ENCODE measurements around the gene LRRC14B. TPM values are rescaled to one million over a fixed set of nuclear protein-coding genes. Genes with fewer than 3 reads are reported as not detected.

Gene LRRC14B
- polyA plus RNA-seq, 1 donor (not counting 4 experiments of a cell fraction or from before 2014, with no cell fraction given) = not detected

GRCh38 chr5:179401-179800, 11.9 kb upstream of the LRRC14B start:
- no peaks in the 10 kb centered on the region for H3K9me3 ChIP-seq (ENCODE audit: control insufficient read depth, low read depth, low read length)
- H3K4me3 ChIP-seq (ENCODE audit: control insufficient read depth in 2 of 3, extremely low read depth in 1 of 3, insufficient read depth in 2 of 3, low read depth in 1 of 3, low read length in 3 of 3) = no peak overlapping the region
- no peak overlapping the region for H2AFZ ChIP-seq (ENCODE audit: control insufficient read depth, low read length)
- H4K20me1 ChIP-seq (ENCODE audit: control insufficient read depth, extremely low read depth, insufficient read depth, low read length) = no peaks in the 10 kb centered on the region
- H3K9ac ChIP-seq (ENCODE audit: control insufficient read depth, extremely low read depth, insufficient read depth, low read length) = no peak overlapping the region
- peaks cover 16% of the 10 kb centered on the region for H3K27me3 ChIP-seq (ENCODE audit: control insufficient read depth, extremely low read depth, insufficient read depth, low read length)
- no peaks in the 10 kb centered on the region for H3K4me1 ChIP-seq (ENCODE audit: control insufficient read depth, extremely low read depth, insufficient read depth, low read length)
- H3K79me2 ChIP-seq (ENCODE audit: control insufficient read depth, insufficient read depth, low read length) = no peaks in the 10 kb centered on the region
- FAIRE-seq (no peak), DNase-seq (ENCODE audit: low read depth, low spot score) (no peak)
- dilution Hi-C loops (cut with MboI; ENCODE audit: extremely low pct_ligation_motif_present, low sequenced_read_pairs) = no loop called here
- TF ChIP-seq, protein P1, sequence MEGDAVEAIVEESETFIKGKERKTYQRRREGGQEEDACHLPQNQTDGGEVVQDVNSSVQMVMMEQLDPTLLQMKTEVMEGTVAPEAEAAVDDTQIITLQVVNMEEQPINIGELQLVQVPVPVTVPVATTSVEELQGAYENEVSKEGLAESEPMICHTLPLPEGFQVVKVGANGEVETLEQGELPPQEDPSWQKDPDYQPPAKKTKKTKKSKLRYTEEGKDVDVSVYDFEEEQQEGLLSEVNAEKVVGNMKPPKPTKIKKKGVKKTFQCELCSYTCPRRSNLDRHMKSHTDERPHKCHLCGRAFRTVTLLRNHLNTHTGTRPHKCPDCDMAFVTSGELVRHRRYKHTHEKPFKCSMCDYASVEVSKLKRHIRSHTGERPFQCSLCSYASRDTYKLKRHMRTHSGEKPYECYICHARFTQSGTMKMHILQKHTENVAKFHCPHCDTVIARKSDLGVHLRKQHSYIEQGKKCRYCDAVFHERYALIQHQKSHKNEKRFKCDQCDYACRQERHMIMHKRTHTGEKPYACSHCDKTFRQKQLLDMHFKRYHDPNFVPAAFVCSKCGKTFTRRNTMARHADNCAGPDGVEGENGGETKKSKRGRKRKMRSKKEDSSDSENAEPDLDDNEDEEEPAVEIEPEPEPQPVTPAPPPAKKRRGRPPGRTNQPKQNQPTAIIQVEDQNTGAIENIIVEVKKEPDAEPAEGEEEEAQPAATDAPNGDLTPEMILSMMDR (optimal IDR thresholded peaks at IDR 0.05 in 1 of 3, IDR thresholded peaks at IDR 0.05 in 1 of 3, conservative IDR thresholded peaks at IDR 0.05 in 1 of 3; ENCODE audit: extremely low read depth in 1 of 3, insufficient read depth in 2 of 3, low read length in 3 of 3) = no peak
- no peak for TF ChIP-seq EZH2 (IDR thresholded peaks at IDR 0.05; ENCODE audit: low read length)
- no peaks in the 10 kb centered on the region for H3K9me1 ChIP-seq (ENCODE audit: control insufficient read depth, extremely low read depth, insufficient read depth, low read length)
- H3K4me2 ChIP-seq (ENCODE audit: control insufficient read depth, extremely low read depth, insufficient read depth, low read depth, low read length) = no peak overlapping the region
- no peaks in the 10 kb centered on the region for H3K36me3 ChIP-seq (ENCODE audit: control insufficient read depth in 2 of 2, extremely low read depth in 1 of 2, insufficient read depth in 2 of 2, low read length in 2 of 2)
- no peak overlapping the region for H3K27ac ChIP-seq (ENCODE audit: control insufficient read depth, insufficient read depth, low read length)

- dilution Hi-C loops (cut with MboI; ENCODE audit: extremely low pct_ligation_motif_present, low sequenced_read_pairs) = no loop called here
- H3K4me2 ChIP-seq (ENCODE audit: control insufficient read depth, extremely low read depth, insufficient read depth, low read depth, low read length) = no peak overlapping the region
- no peak overlapping the region for H2AFZ ChIP-seq (ENCODE audit: control insufficient read depth, low read length)
- no peak for DNase-seq (ENCODE audit: low read depth, low spot score)
- TF ChIP-seq EZH2 (IDR thresholded peaks at IDR 0.05; ENCODE audit: low read length) = no peak
- TF ChIP-seq, protein P1 (optimal IDR thresholded peaks at IDR 0.05 in 1 of 3, IDR thresholded peaks at IDR 0.05 in 1 of 3, conservative IDR thresholded peaks at IDR 0.05 in 1 of 3; ENCODE audit: extremely low read depth in 1 of 3, insufficient read depth in 2 of 3, low read length in 3 of 3) = no peak
- H3K9ac ChIP-seq (ENCODE audit: control insufficient read depth, extremely low read depth, insufficient read depth, low read length) = no peak overlapping the region
- H3K27ac ChIP-seq (ENCODE audit: control insufficient read depth, insufficient read depth, low read length) = no peak overlapping the region
- no peak overlapping the region for H3K4me3 ChIP-seq (ENCODE audit: control insufficient read depth in 2 of 3, extremely low read depth in 1 of 3, insufficient read depth in 2 of 3, low read depth in 1 of 3, low read length in 3 of 3)
- no peaks in the 10 kb centered on the region for H3K9me1 ChIP-seq (ENCODE audit: control insufficient read depth, extremely low read depth, insufficient read depth, low read length)
- H3K36me3 ChIP-seq (ENCODE audit: control insufficient read depth in 2 of 2, extremely low read depth in 1 of 2, insufficient read depth in 2 of 2, low read length in 2 of 2) = no peaks in the 10 kb centered on the region
- H3K9me3 ChIP-seq (ENCODE audit: control insufficient read depth, low read depth, low read length) = no peaks in the 10 kb centered on the region
- no peaks in the 10 kb centered on the region for H4K20me1 ChIP-seq (ENCODE audit: control insufficient read depth, extremely low read depth, insufficient read depth, low read length)
- no peaks in the 10 kb centered on the region for H3K79me2 ChIP-seq (ENCODE audit: control insufficient read depth, insufficient read depth, low read length)
- H3K4me1 ChIP-seq (ENCODE audit: control insufficient read depth, extremely low read depth, insufficient read depth, low read length) = no peaks in the 10 kb centered on the region
- FAIRE-seq = no peak
- H3K27me3 ChIP-seq (ENCODE audit: control insufficient read depth, extremely low read depth, insufficient read depth, low read length) = peaks cover 16% of the 10 kb centered on the region
Measured at GRCh38 chr5:180286-180918, 10.9 kb upstream of the LRRC14B start.
